Neutrophil (primary cell): ENCODE results near the gene ASB3.

Experiments used
- H3K27ac ChIP-seq: fragments of 200-600 bp; sonication (generic); 2 replicates; pipeline ENCODE4 v1.5.1; 2016; ENCODE audit warnings: mild to moderate bottlenecking, moderate library complexity
- H3K27me3 ChIP-seq: fragments of 200-600 bp; sonication (generic); 2 replicates; pipeline ENCODE4 v1.6.0; 2016; ENCODE audit warnings: mild to moderate bottlenecking
- H3K36me3 ChIP-seq: fragments of 200-600 bp; sonication (generic); 2 replicates; pipeline ENCODE4 v1.5.1; 2017
- H3K4me1 ChIP-seq, 2 experiments: fragments of 200-600 bp in 1 of 2; sonication (generic) in 1 of 2; 1 replicate in 1 of 2; 2 replicates in 1 of 2; pipeline versions ENCODE4 v1.5.1 to v1.6.1; 2013 to 2016; ENCODE audit warnings: low read depth in 1 of 2, low read length in 1 of 2, mild to moderate bottlenecking in 1 of 2, moderate library complexity in 1 of 2; ENCODE audit not compliant: control insufficient read depth in 1 of 2, insufficient read depth in 1 of 2
- H3K4me3 ChIP-seq, 2 experiments: fragments of 200-600 bp in 1 of 2; sonication (generic) in 1 of 2; 1 replicate in 1 of 2; 2 replicates in 1 of 2; pipeline ENCODE4 v1.5.1; 2013 to 2016; ENCODE audit warnings: low read depth in 1 of 2, low read length in 1 of 2, mild to moderate bottlenecking in 1 of 2, moderate library complexity in 1 of 2
- H3K9me3 ChIP-seq: fragments of 200-600 bp; sonication (generic); 2 replicates; pipeline ENCODE4 v1.5.1; 2016
- TF ChIP-seq, protein P1 (sequence below): fragments of 200-600 bp; sonication (generic); IDR thresholded peaks from 2 replicates; pipeline ENCODE4 v1.5.1; 2016; ENCODE audit warnings: antibody characterized with exemption

Gene ASB3

DNA sequence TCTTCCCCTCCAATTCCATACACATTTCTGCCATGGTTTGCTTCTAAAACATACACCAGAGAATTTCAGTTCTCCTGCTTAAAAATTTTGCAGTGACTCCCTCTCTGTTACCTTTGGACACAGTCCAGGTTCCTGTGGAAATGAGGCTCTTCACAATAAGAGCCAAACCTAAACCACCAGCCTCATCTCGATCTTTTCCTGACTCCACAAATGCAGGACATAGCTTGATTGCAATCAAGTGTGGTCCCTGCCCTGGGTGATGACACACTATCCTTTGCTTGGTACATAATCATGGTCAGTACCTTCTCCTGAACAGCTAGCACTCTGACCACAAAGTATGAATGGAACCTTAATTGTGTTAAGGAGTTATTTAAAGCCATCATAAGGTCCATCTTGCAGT is 154.0 kb downstream of the ASB3 start:
- Histone ChIP-seq H3K27ac (no peak overlapping the region), H3K27me3 (no peaks in the 10 kb centered on the region)

DNA sequence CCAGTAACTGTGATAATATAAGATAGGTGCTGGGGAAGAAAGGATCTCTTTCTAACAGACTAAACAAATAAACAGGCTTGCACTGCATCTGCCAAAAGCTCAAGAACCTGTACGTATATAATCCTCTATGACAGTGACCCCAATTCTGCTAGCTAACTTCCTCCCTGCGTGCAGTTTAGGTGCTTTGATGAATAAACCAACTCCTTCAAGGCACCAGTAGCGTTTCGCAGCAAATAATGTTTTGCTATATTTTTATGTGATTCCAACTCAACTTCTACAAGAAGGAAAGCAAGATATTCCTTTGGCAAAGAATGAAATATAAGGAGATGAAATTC is 154.7 kb downstream of the ASB3 start:
- TF ChIP-seq, protein P1, sequence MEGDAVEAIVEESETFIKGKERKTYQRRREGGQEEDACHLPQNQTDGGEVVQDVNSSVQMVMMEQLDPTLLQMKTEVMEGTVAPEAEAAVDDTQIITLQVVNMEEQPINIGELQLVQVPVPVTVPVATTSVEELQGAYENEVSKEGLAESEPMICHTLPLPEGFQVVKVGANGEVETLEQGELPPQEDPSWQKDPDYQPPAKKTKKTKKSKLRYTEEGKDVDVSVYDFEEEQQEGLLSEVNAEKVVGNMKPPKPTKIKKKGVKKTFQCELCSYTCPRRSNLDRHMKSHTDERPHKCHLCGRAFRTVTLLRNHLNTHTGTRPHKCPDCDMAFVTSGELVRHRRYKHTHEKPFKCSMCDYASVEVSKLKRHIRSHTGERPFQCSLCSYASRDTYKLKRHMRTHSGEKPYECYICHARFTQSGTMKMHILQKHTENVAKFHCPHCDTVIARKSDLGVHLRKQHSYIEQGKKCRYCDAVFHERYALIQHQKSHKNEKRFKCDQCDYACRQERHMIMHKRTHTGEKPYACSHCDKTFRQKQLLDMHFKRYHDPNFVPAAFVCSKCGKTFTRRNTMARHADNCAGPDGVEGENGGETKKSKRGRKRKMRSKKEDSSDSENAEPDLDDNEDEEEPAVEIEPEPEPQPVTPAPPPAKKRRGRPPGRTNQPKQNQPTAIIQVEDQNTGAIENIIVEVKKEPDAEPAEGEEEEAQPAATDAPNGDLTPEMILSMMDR, result no peak
- no peaks in the 10 kb centered on the region for H3K36me3 ChIP-seq
- H3K4me1 ChIP-seq, result no peaks in the 10 kb centered on the region
- H3K4me3 ChIP-seq, result no peak overlapping the region
- H3K27ac ChIP-seq, result no peak overlapping the region
- no peaks in the 10 kb centered on the region for H3K9me3 ChIP-seq
- H3K27me3 ChIP-seq, result no peaks in the 10 kb centered on the region

More for the DNA sequence above, 154.0 kb downstream of the ASB3 start:
- TF ChIP-seq, protein P1, result no peak
- H3K4me1 ChIP-seq, result no peaks in the 10 kb centered on the region
- H3K36me3 ChIP-seq, result no peaks in the 10 kb centered on the region
- H3K4me3 ChIP-seq, result no peak overlapping the region
- no peaks in the 10 kb centered on the region for H3K9me3 ChIP-seq

DNA sequence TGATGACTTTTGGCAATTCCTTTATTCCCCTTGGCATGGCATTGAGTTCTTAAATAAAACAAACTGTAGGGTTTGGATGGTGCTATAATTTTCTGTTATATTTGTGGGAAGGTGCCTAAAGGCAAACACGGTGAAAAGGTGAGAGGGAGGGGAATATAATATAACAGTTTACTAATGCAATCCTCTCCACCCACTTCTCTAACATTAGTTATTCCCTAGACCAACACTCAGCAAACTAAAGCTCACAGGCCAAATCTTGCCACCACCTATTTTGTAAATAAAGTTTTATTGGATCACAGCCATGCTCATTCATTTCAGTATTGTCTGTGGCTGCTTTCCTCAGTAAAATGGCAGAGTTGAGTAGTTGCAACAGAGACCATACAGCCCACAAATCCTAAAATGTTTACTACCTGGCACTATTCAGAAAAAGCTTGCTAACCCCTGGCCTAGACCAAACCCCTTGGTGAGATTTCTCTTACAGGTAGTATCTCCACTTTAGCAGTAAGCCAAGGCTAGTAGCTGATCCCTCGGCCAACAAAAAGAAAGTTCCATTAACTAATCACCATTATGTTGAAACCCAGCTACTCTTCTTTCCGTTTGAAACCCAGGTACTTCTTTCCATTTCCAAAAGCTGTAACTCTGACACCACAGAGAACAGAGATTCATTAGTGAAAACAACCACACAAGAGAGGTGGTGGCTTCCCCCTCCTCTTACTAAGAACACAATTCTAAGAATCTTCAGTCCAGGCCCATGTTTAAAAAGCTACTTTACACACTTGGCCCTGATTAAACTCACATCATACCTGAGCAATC is 155.2 kb downstream of the ASB3 start:
- H3K4me3 ChIP-seq, result no peak overlapping the region
- H3K36me3 ChIP-seq, result no peaks in the 10 kb centered on the region
- H3K27me3 ChIP-seq, result no peaks in the 10 kb centered on the region
- H3K4me1 ChIP-seq, result no peaks in the 10 kb centered on the region
- H3K9me3 ChIP-seq, result no peaks in the 10 kb centered on the region
- TF ChIP-seq, protein P1, result no peak
- H3K27ac ChIP-seq, result no peak overlapping the region

DNA sequence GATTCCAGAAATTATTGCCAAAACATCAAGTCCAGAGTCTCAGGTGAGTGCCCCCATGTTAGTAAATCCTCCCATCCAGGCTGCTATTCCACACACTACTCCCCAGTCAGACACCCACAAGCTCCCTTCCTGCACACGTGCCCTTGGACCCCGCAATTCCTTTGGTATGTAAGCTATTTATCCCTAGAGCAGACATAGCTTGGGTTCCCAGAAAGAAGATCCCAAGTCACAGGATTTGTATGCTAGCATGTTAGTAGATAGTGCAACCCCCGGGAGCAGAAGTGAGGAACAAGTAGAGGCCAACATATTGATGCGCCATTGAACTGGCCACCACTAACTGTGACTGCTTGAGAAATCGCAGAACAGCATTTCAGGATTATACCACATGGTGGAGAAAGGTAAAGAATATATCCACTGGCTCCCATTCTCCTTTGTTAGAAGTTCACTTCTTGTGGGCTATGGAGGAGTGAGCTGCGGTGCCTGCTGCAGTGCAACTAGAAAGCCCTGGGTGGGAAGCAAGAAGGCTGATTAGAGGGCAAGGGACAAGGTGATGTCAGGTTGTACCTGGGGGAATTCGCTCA is 156.6 kb downstream of the ASB3 start:
- H3K36me3 ChIP-seq, result no peaks in the 10 kb centered on the region
- H3K27ac ChIP-seq, result no peak overlapping the region
- TF ChIP-seq, protein P1, result no peak
- H3K9me3 ChIP-seq, result no peaks in the 10 kb centered on the region
- no peak overlapping the region for H3K4me3 ChIP-seq
- no peaks in the 10 kb centered on the region for H3K4me1 ChIP-seq
- no peaks in the 10 kb centered on the region for H3K27me3 ChIP-seq

DNA sequence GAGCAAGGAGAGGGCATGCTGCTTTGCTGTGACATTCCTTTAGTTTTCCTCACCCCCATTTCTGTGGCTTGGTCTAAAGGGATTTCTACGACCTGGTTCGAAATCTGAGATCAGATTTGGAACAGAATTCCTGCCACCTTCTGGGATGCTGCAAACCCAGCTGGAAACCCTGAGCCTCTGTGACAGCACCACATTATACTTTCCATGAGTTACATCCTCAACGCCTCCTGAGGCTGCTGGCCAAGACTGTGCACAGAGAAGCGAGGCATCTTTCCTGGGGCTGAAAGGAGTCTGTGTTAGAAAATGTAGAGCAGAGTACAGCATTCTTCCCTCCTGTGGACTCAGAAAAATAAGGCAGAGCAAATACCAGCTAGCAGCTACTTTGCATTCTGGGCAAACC is 157.3 kb downstream of the ASB3 start:
- Histone ChIP-seq H3K4me1 (no peaks in the 10 kb centered on the region), H3K36me3 (no peaks in the 10 kb centered on the region), H3K9me3 (no peaks in the 10 kb centered on the region), H3K4me3 (no peak overlapping the region), H3K27ac (no peak overlapping the region), H3K27me3 (no peaks in the 10 kb centered on the region)
- TF ChIP-seq, protein P1, result no peak
